Activated CD8-positive, alpha-beta T cell treated with anti-CD3 and anti-CD28 coated beads for 36 hours (primary cell): ENCODE data around the gene ARHGEF33. TPM values are rescaled to one million over a fixed set of nuclear protein-coding genes. Genes with fewer than 3 reads are reported as not detected.

Experiments
- ATAC-seq: fragments of 200-7000 bp; cut with Tn5 transposase; one replicate; pipeline ENCODE4 v1.10.0; 2021; ENCODE audit warnings: mild to moderate bottlenecking, moderate library complexity
- CTCF ChIA-PET: fragments of 350-600 bp; sonication (Branson Sonifier 250); formaldehyde crosslinking; loops from one replicate; lab custom pipeline; 2021; ENCODE audit warnings: antibody characterized with exemption; lab: Charles Lee
- POLR2A ChIA-PET: fragments of 350-600 bp; sonication (Branson Sonifier 250); formaldehyde crosslinking; loops from one replicate; lab custom pipeline; 2021; ENCODE audit warnings: antibody characterized with exemption; lab: Charles Lee
- DNase-seq: peaks from one replicate; pipeline ENCODE4 v3.0.0-alpha.2; 2020
- H3K27ac Mint-ChIP-seq: one replicate; pipeline ENCODE4 v1.8.0; 2021; ENCODE audit warnings: mild to moderate bottlenecking, mixed read lengths
- H3K27me3 Mint-ChIP-seq: one replicate; pipeline ENCODE4 v1.8.0; 2021; ENCODE audit warnings: mixed read lengths
- H3K36me3 Mint-ChIP-seq: one replicate; pipeline ENCODE4 v1.8.0; 2021; ENCODE audit warnings: low read depth, mixed read lengths
- H3K4me1 Mint-ChIP-seq: one replicate; pipeline ENCODE4 v1.8.0; 2021; ENCODE audit warnings: low read depth, mixed read lengths
- H3K4me3 Mint-ChIP-seq: one replicate; pipeline ENCODE4 v1.8.0; 2021; ENCODE audit warnings: mild to moderate bottlenecking, moderate library complexity, mixed read lengths
- H3K9me3 Mint-ChIP-seq: one replicate; pipeline ENCODE4 v1.8.0; 2021; ENCODE audit warnings: mixed read lengths
- intact Hi-C: fragments of 100-400 bp; cut with micrococcal nuclease; formaldehyde crosslinking; loops from one replicate; pipeline ENCODE4 v1.10.0; 2022
- total RNA-seq, 2 experiments: library from RNA; stranded (reverse); gene quantifications; one replicate each; pipeline ENCODE4 v1.2.3, GENCODE V29; 2021
- TF ChIP-seq, protein P1 (sequence below): fragments of 200-600 bp; IDR thresholded peaks from one replicate; pipeline ENCODE4 v1.8.0; 2022; ENCODE audit warnings: antibody characterized with exemption, mild to moderate bottlenecking

The ARHGEF33 gene
- total RNA-seq, 2 experiments from 2014 or later = not detected

DNA sequence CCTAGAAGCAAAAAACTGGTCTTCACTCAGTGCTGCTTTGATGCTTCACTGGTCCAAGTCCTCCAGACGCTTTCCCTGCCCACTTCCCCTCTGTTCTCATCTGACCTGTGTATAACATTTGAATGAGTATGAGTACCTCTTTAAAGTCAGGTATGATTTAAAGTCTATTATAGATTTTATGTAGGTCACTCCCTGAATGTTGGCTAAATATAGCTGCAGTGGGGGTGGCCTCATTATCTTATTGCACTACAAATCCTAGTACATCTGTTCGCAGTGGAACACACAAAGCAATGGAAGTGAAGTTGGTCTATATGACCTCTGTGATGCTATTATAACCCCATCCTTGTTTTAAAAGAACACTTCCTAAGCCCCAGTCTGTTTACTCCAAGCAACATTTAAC is 33.2 kb downstream of the ARHGEF33 start:
- Mint-ChIP-seq H3K27ac (no peak overlapping the region), H3K36me3 (no peaks in the 10 kb centered on the region), H3K27me3 (no peaks in the 10 kb centered on the region), H3K9me3 (no peaks in the 10 kb centered on the region), H3K4me1 (no peaks in the 10 kb centered on the region), H3K4me3 (no peak overlapping the region)
- POLR2A ChIA-PET = no interaction called here
- CTCF ChIA-PET = interaction anchor here (1.5 to 1.6 kb wide), 2 partner anchors 24 to 306 kb away, joined by 3 to 6 read pairs; no protein-coding TSS in a partner anchor
- ATAC-seq (no peak), DNase-seq (no peak)
- intact Hi-C loops = no loop called here
- TF ChIP-seq, protein P1, sequence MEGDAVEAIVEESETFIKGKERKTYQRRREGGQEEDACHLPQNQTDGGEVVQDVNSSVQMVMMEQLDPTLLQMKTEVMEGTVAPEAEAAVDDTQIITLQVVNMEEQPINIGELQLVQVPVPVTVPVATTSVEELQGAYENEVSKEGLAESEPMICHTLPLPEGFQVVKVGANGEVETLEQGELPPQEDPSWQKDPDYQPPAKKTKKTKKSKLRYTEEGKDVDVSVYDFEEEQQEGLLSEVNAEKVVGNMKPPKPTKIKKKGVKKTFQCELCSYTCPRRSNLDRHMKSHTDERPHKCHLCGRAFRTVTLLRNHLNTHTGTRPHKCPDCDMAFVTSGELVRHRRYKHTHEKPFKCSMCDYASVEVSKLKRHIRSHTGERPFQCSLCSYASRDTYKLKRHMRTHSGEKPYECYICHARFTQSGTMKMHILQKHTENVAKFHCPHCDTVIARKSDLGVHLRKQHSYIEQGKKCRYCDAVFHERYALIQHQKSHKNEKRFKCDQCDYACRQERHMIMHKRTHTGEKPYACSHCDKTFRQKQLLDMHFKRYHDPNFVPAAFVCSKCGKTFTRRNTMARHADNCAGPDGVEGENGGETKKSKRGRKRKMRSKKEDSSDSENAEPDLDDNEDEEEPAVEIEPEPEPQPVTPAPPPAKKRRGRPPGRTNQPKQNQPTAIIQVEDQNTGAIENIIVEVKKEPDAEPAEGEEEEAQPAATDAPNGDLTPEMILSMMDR = no peak

DNA sequence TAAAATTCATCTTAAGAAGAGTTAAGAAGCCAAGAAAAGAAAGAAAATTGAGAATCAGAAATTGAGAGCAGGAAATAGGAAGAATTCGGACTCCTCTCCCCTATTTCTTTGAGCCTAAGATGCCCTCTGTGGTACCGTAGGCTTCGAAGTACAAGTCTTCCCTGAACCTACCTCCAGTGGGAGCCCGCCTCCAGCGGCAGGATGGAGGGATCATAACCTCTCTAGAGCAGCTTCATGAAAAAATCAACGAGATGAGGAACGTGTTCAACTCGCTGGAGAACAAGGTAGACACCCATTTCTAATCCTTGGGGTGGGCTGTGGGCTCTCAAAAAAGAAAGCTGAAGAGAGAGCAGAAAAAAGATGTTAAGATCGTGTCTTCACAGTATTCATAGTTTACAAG is 36.3 kb downstream of the ARHGEF33 start:
- POLR2A ChIA-PET = no interaction called here
- CTCF ChIA-PET = interaction anchor here (1.1 to 1.2 kb wide), 2 partner anchors 22 to 25 kb away, joined by 3 to 4 read pairs; no protein-coding TSS in a partner anchor
- no peak overlapping the region for H3K27ac Mint-ChIP-seq
- no peaks in the 10 kb centered on the region for H3K36me3 Mint-ChIP-seq
- no peaks in the 10 kb centered on the region for H3K9me3 Mint-ChIP-seq
- intact Hi-C loops = no loop called here
- DNase-seq (no peak), ATAC-seq (no peak)
- H3K4me1 Mint-ChIP-seq = no peaks in the 10 kb centered on the region
- H3K27me3 Mint-ChIP-seq = no peaks in the 10 kb centered on the region
- TF ChIP-seq, protein P1 = no peak
- no peak overlapping the region for H3K4me3 Mint-ChIP-seq

DNA sequence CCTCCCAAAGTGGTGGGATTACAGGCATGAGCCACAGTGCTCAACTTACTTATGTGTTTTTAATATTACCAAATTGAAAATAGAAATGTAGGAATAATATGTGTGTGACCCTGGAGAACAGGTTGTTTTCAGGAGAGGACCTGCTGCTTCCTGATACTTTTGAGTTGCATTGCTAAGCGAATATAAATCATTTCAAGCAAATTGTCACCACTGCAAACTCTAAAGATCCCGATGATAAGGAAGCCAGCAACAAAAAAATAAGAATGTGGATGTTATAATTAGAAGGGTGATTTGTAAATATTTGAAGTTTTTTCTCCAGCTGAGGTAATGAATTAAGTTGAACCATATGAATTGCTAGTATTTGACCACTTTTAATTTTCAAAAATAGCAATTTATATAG is 40.9 kb downstream of the ARHGEF33 start:
- TF ChIP-seq, protein P1 = no peak

DNA sequence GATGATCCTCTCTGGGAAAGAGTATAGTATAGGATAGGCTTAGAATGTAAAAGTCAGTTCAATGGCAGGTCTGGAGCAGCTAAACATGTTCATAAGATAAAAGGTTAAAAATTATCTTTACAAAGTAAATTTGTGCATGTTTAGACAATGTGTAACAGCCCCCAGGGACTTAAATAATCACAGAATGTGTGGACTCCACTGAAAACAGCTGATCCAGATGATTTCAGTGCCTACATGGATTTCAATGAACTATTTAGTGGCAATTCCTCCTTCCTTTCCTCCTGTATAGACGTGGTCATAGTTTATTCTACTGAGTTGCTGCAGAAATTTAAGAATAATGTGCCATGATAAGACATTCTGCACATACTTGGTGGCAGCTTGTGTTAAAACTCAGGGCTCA is 42.9 kb downstream of the ARHGEF33 start:
- TF ChIP-seq, protein P1 = no peak
- Mint-ChIP-seq H3K27ac (no peak overlapping the region), H3K4me1 (peaks cover 5% of the 10 kb centered on the region), H3K27me3 (no peaks in the 10 kb centered on the region), H3K36me3 (no peaks in the 10 kb centered on the region), H3K9me3 (no peaks in the 10 kb centered on the region), H3K4me3 (no peak overlapping the region)
- POLR2A ChIA-PET = no interaction called here
- CTCF ChIA-PET = interaction anchor here (2.2 kb wide), 1 partner anchor 16 kb away, joined by 11 read pairs; no protein-coding TSS in a partner anchor
- intact Hi-C loops = no loop called here
- ATAC-seq (no peak), DNase-seq (no peak)

More for the DNA sequence above, 40.9 kb downstream of the ARHGEF33 start:
- intact Hi-C loops = no loop called here
- H3K9me3 Mint-ChIP-seq = no peaks in the 10 kb centered on the region
- no peaks in the 10 kb centered on the region for H3K27me3 Mint-ChIP-seq
- no peak for DNase-seq
- CTCF ChIA-PET = interaction anchor here (4.8 kb wide), 1 partner anchor 17 kb away, joined by 17 read pairs; no protein-coding TSS in a partner anchor
- H3K27ac Mint-ChIP-seq = no peak overlapping the region
- no peaks in the 10 kb centered on the region for H3K36me3 Mint-ChIP-seq
- no peak overlapping the region for H3K4me3 Mint-ChIP-seq
- no peak for ATAC-seq
- POLR2A ChIA-PET = no interaction called here
- peaks cover 1% of the 10 kb centered on the region for H3K4me1 Mint-ChIP-seq

DNA sequence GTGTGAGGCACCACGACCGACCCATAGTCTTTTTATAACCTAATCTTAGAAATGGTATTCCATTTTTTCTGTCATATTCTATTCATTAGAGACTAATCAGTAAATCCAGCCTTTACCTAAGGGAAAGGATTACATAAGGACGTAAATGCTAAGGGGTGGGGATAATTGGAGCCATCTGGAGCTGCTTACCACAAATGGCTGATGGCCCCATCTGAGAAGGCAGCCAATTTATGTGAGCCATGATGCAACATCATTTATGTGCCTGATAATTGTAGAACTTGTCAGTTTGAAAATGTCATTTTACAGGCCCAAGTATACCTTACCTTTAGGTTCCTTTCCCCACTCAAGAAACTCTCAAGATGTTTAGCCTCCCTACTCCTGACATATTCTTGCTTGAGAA is 44.0 kb downstream of the ARHGEF33 start:
- DNase-seq = no peak
- CTCF ChIA-PET = interaction anchor here (2.2 kb wide), 1 partner anchor 15 kb away, joined by 11 read pairs; no protein-coding TSS in a partner anchor
- POLR2A ChIA-PET = no interaction called here
- Mint-ChIP-seq H3K27me3 (no peaks in the 10 kb centered on the region), H3K27ac (no peak overlapping the region), H3K4me1 (peaks cover 5% of the 10 kb centered on the region), H3K36me3 (no peaks in the 10 kb centered on the region), H3K9me3 (no peaks in the 10 kb centered on the region), H3K4me3 (no peak overlapping the region)
- TF ChIP-seq, protein P1 = no peak
- intact Hi-C loops = no loop called here
- no peak for ATAC-seq
